SK-N-MC (cell line): ENCODE measurements around the gene SFXN5.

ENCODE experiments used
- EZH2 ChIP-seq: fragments of 200-600 bp; sonication (generic); IDR thresholded peaks from one replicate; pipeline ENCODE4 v1.6.1; 2017; ENCODE audit warnings: antibody characterized with exemption
- POLR2AphosphoS5 ChIP-seq: IDR thresholded peaks from 2 replicates; pipeline ENCODE4 v1.6.1; 2012; ENCODE audit warnings: mild to moderate bottlenecking, low read depth, low read length, borderline replicate concordance

- no peak for TF ChIP-seq EZH2
- no peak for TF ChIP-seq POLR2AphosphoS5
Measured at GRCh38 chr2:73114273-73114867, 42.9 kb upstream of the SFXN5 start.
